Ascending aorta (tissue), 2 donors: ENCODE results near the gene GAL3ST3. TPM values are rescaled to one million over a fixed set of nuclear protein-coding genes. Genes with fewer than 3 reads are reported as not detected.

ENCODE experiments used
- DNase-seq, 2 donors: peaks; one replicate each; pipeline ENCODE4 v3.0.0-alpha.2; 2019; ENCODE audit warnings: low spot score in 2 of 2
- H3K27ac ChIP-seq, 2 donors: fragments of 200-600 bp; sonication (generic); one replicate each; pipeline ENCODE4 v1.5.1; 2016 to 2017; ENCODE audit warnings: mild to moderate bottlenecking in 1 of 2
- H3K27me3 ChIP-seq: fragments of 200-600 bp; sonication (generic); one replicate; pipeline ENCODE4 v1.5.1; 2017
- H3K36me3 ChIP-seq, 2 donors: fragments of 200-600 bp; sonication (generic); one replicate each; pipeline ENCODE4 v1.5.1; 2016
- H3K4me1 ChIP-seq, 2 donors: fragments of 200-600 bp; sonication (generic); one replicate each; pipeline ENCODE4 v1.5.1; 2016 to 2017; ENCODE audit warnings: mild to moderate bottlenecking in 1 of 2
- H3K4me3 ChIP-seq, 2 donors: fragments of 200-600 bp; sonication (generic); one replicate each; pipeline ENCODE4 v1.5.1; 2016 to 2017; ENCODE audit warnings: mild to moderate bottlenecking in 1 of 2
- H3K9me3 ChIP-seq, 2 donors: fragments of 200-600 bp; sonication (generic); one replicate each; pipeline ENCODE4 v1.5.1; 2016
- CTCF ChIP-seq, 3 experiments: fragments of 200-600 bp in 2 of 3; fragments of 450-650 bp in 1 of 3; sonication (generic) in 2 of 3; IDR thresholded peaks; one replicate each; pipeline ENCODE4 v1.5.1; 2016 to 2019; ENCODE audit warnings: antibody characterized with exemption in 3 of 3, mild to moderate bottlenecking in 1 of 3, moderate library complexity in 1 of 3
- intact Hi-C: fragments of 100-400 bp; cut with DNase I; formaldehyde crosslinking; loops from one replicate; pipeline ENCODE4 v1.15.1; 2023
- total RNA-seq: library from RNA; depleted of rRNA; stranded (reverse); fragments of >200 nt; gene quantifications from one replicate; pipeline ENCODE4 v1.1.0, GENCODE V29; 2016

GAL3ST3 gene
- total RNA-seq, 1 donor from 2014 or later: not detected

DNA sequence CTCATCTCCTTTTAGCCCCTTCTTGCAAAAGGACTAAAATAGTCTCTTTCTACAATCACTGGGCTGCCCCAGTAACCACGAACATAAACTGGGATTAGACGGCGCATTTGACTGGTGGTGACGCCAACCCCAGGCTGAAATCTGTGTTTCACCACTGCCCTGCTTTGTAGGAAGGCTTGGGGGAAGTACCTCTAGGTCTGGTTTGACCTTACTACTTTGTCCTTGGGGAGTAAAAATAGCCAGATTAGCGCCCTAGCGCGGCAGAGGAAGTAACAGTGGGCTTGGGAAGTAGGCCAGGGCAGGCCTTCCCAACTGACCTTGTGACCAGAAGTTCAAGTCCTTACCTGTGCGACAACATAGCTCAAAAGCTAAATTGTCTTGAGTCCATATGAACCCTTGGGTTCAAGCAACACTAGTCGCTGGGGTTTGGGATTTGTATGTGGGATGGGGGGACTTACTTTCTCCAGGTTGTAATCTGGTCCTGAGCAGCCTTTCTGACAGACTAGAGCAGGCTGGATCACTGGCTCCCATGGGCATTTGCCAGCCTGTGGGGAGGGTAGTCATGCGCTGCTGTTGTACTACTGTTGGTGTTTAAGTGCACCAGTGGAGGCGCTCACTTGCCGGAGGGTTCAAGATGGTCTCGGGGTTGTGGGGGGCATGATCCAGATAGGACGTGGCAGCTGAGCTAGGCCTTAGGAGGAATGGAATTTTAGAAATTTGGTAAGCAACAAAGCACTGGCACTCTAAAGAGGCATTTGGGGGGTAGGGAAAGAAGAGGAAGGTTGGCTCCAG, 20.2 kb upstream of the GAL3ST3 start:
- Histone ChIP-seq H3K27ac (peak overlapping the region; percentile 97), H3K36me3 (peaks cover 28 to 35% of the 10 kb centered on the region in 2 donors), H3K9me3 (no peaks in the 10 kb centered on the region), H3K27me3 (no peaks in the 10 kb centered on the region), H3K4me3 (peak overlapping the region; percentile 91 to 97), H3K4me1 (peaks cover 4 to 22% of the 10 kb centered on the region in 2 donors)
- intact Hi-C loops: loop anchor here (5.0 kb wide), 1 partner anchor 182 kb away; the partner anchor contains the start of gene FIBP
- DNase-seq: peak; percentile 42 to 84
- TF ChIP-seq CTCF (IDR thresholded peaks at IDR 0.05): peak in 2 of 3 experiments; percentile 24 to 29

DNA sequence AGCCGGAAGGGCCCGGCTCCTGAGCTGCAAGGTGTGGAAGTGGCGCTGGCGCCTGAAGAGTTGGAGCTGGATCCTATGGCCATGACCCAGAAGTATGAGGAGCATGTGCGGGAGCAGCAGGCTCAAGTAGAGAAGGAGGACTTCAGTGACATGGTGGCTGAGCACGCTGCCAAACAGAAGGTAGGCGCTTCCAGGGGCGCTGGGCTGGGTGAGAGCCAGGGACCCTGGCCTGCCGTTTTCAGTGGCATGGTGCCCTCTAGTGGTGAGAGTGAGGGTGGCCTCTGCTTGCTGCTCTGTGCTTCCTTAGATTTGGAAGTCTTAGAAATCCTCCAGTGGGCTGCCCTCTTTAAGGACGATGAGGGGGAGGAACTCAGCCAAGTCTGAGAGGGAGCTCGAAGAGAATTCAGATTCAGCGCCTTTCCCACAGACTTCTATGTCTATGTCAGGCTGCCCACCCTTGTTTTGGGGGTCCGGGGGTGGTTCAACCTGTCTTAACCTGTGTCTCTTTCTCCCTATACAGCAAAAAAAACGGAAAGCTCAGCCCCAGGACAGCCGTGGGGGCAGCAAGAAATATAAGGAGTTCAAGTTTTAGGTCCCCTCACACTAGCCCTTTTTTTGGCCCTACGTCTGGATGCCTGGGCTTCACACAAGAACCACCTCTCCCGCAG, 19.3 kb upstream of the GAL3ST3 start:
- peak; percentile 76 to 88 (median 81) for TF ChIP-seq CTCF (IDR thresholded peaks at IDR 0.05)
- peak overlapping the region; percentile 97 for H3K27ac ChIP-seq
- no peaks in the 10 kb centered on the region for H3K27me3 ChIP-seq
- peaks cover 36 to 44% of the 10 kb centered on the region in 2 donors for H3K36me3 ChIP-seq
- DNase-seq: peak in 1 of 2 donors; percentile 83
- intact Hi-C loops: loop anchor here (5.0 kb wide), 1 partner anchor 181 kb away; the partner anchor contains the start of gene FIBP
- peaks cover 4 to 22% of the 10 kb centered on the region in 2 donors for H3K4me1 ChIP-seq
- H3K9me3 ChIP-seq: no peaks in the 10 kb centered on the region
- H3K4me3 ChIP-seq: no peak overlapping the region

- H3K36me3 ChIP-seq: peaks cover 43 to 50% of the 10 kb centered on the region in 2 donors
- peaks cover 4 to 22% of the 10 kb centered on the region in 2 donors for H3K4me1 ChIP-seq
- no peak overlapping the region for H3K4me3 ChIP-seq
- intact Hi-C loops: loop anchor here (5.0 kb wide), 1 partner anchor 180 kb away; the partner anchor contains the start of gene FIBP
- no peak for TF ChIP-seq CTCF (IDR thresholded peaks at IDR 0.05)
- H3K27me3 ChIP-seq: no peaks in the 10 kb centered on the region
- peak overlapping the region; percentile 97 for H3K27ac ChIP-seq
- no peaks in the 10 kb centered on the region for H3K9me3 ChIP-seq
- DNase-seq: no peak
Observed at GRCh38 chr11:66067640-66068039, 18.7 kb upstream of the GAL3ST3 start.

GRCh38 chr11:66066751-66067150, 17.8 kb upstream of the GAL3ST3 start:
- H3K4me1 ChIP-seq: peaks cover 4 to 19% of the 10 kb centered on the region in 2 donors
- no peaks in the 10 kb centered on the region for H3K9me3 ChIP-seq
- H3K27ac ChIP-seq: no peak overlapping the region
- peaks cover 49 to 57% of the 10 kb centered on the region in 2 donors for H3K36me3 ChIP-seq
- DNase-seq: no peak
- TF ChIP-seq CTCF (IDR thresholded peaks at IDR 0.05): no peak
- H3K4me3 ChIP-seq: no peak overlapping the region
- H3K27me3 ChIP-seq: no peaks in the 10 kb centered on the region
- intact Hi-C loops: loop anchor here (5.0 kb wide), 1 partner anchor 179 kb away; the partner anchor contains the start of gene FIBP

DNA sequence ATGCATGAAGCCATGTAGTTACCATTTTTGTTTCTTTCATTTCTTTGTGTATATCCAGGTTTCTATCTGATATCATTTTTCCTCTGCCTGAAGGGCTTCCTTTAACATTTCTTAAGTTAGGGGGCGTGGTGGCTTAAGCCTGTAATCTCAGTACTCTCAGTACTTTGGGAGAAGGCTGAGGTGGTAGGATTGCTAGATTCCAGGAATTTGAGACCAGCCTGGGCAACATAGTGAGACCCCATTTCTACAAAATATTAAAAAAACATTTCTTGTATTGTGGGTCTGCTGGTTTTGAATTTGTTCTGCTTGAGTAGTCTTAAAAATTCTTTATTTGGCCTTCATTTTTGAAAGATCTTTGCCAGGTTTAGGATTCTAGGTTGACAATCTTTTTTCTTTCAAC, 15.6 kb upstream of the GAL3ST3 start:
- peaks cover 0 to 13% of the 10 kb centered on the region in 2 donors for H3K4me1 ChIP-seq
- no peaks in the 10 kb centered on the region for H3K9me3 ChIP-seq
- TF ChIP-seq CTCF (IDR thresholded peaks at IDR 0.05): no peak
- H3K36me3 ChIP-seq: peaks cover 71 to 79% of the 10 kb centered on the region in 2 donors
- H3K27ac ChIP-seq: no peak overlapping the region
- no peak for DNase-seq
- no peaks in the 10 kb centered on the region for H3K27me3 ChIP-seq
- intact Hi-C loops: no loop called here
- no peak overlapping the region for H3K4me3 ChIP-seq
